ENCODE measurements around the gene SOCS1. TPM values are rescaled to one million over a fixed set of nuclear protein-coding genes. Genes with fewer than 3 reads are reported as not detected.

The SOCS1 gene
- total and polyA plus RNA-seq, 11 donors, result 0.63 to 14.8 (median 2.9) TPM

DNA sequence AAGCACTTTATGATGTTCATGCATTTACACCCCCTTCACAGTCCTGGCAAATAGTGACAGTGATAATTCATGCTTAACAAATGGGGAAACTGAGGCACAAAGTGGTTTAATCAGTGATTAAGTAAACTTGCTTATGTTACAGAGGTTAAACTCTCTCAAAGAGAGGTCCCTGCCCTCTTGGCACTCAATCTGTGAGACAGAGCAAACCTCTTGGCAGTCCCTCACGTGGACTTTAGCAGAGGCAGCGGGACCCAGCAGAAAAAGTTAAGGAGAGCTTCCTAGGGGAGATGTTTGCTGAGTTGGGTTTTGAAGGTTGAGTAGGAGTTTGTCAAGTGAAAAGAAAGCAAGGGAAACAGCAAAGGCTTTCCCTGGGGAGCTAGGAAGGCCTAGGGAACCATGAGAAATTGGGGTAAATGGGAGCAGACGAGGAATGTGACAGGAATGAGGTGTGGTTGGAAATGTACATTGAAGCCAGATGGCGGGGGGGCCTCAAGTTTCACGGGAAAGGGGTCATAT, 10.7 kb downstream of the SOCS1 start:
- Histone ChIP-seq H3K4me1 (peaks cover 0 to 23% (median 0%) of the 10 kb centered on the region in 12 donors), H3K4me3 (no peak overlapping the region), H3K27ac (no peak overlapping the region), H3K36me3 (no peaks in the 10 kb centered on the region), H3K27me3 (no peaks in the 10 kb centered on the region), H3K9me3 (no peaks in the 10 kb centered on the region)
- TF ChIP-seq, protein P1, sequence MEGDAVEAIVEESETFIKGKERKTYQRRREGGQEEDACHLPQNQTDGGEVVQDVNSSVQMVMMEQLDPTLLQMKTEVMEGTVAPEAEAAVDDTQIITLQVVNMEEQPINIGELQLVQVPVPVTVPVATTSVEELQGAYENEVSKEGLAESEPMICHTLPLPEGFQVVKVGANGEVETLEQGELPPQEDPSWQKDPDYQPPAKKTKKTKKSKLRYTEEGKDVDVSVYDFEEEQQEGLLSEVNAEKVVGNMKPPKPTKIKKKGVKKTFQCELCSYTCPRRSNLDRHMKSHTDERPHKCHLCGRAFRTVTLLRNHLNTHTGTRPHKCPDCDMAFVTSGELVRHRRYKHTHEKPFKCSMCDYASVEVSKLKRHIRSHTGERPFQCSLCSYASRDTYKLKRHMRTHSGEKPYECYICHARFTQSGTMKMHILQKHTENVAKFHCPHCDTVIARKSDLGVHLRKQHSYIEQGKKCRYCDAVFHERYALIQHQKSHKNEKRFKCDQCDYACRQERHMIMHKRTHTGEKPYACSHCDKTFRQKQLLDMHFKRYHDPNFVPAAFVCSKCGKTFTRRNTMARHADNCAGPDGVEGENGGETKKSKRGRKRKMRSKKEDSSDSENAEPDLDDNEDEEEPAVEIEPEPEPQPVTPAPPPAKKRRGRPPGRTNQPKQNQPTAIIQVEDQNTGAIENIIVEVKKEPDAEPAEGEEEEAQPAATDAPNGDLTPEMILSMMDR (IDR thresholded peaks at IDR 0.05), result no peak
- no peak for TF ChIP-seq POLR2A (IDR thresholded peaks at IDR 0.05)
- DNase-seq, result no peak
- no peak for ATAC-seq
- intact Hi-C loops (cut with DNase I), result loop anchor here in 1 of 10 donors (10.0 kb wide), 1 partner anchor 80 kb away; no protein-coding TSS in a partner anchor
- 82 to 87% (median 85%) methylated on average over 5 of the region's 5 CpGs for WGBS, 4 donors

DNA sequence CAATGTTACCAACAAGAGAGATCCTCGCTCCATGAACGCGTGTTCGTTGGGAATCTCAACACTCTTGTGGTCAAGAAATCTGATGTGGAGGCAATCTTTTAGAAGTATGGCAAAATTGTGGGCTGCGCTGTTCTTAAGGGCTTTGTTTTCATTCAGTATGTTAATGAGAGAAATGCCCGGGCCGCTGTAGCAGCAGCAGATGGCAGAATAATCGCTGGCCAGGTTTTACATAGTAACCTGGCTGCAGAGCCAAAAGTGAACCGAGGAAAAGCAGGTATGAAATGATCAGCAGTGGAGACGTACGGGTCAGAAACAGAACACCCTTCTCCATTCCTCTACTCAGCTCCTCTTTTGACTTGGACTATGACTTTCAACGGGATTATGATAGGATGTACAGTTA, 13.3 kb downstream of the SOCS1 start:
- DNase-seq, result no peak
- Histone ChIP-seq H3K36me3 (no peaks in the 10 kb centered on the region), H3K4me3 (no peak overlapping the region), H3K4me1 (peaks cover 0 to 29% (median 0%) of the 10 kb centered on the region in 12 donors), H3K9me3 (no peaks in the 10 kb centered on the region), H3K27me3 (no peaks in the 10 kb centered on the region), H3K27ac (no peak overlapping the region)
- intact Hi-C loops (cut with DNase I), result loop anchor here in 1 of 10 donors (10.0 kb wide), 1 partner anchor 78 kb away; no protein-coding TSS in a partner anchor
- no peak for ATAC-seq
- TF ChIP-seq POLR2A (IDR thresholded peaks at IDR 0.05), result no peak
- TF ChIP-seq, protein P1 (IDR thresholded peaks at IDR 0.05), result no peak
- 76 to 81% (median 78%) methylated on average over 12 of the region's 12 CpGs for WGBS, 4 donors

DNA sequence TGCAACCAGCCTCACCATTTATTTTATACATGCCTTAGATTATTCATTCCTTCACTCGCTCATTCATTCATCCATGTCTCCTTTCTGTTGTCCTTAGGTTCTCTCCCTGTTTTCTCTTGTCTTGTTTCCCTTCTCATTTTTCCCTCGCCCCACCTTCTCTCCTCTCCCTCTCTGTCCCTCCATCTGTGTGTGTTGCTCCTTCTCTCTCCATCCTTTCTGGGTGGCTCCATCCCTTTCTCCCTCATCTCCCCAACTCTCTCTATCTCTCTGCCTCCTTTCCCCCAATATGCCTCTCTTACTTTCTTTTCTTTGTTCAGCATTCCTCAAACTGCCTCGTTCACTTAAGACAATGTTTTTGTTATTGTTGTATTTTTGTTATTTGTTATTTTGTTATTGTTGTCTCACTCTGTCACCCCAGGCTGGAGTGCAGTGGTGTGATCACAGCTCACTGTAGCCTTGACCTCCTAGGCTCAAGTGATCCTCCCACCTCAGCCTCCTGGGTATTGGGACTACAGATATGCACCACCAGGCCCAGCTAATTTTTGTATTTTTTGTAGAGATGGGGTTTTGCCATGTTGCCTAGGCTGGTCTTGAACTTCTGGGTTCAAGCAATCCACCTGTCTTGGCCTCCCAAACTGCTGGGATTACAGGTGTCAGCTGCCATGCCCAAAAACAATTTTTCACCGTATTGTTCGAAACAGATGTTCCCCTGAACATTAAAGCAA, 14.4 kb downstream of the SOCS1 start:
- intact Hi-C loops (cut with DNase I), result loop anchor here in 1 of 10 donors (10.0 kb wide), 1 partner anchor 77 kb away; no protein-coding TSS in a partner anchor
- Histone ChIP-seq H3K4me1 (peaks cover 0 to 29% (median 0%) of the 10 kb centered on the region in 12 donors), H3K27ac (peak overlapping the region in 6 of 12 donors; percentile 75 to 85 (median 76)), H3K27me3 (no peaks in the 10 kb centered on the region), H3K4me3 (no peak overlapping the region), H3K9me3 (no peaks in the 10 kb centered on the region), H3K36me3 (no peaks in the 10 kb centered on the region)
- TF ChIP-seq POLR2A (IDR thresholded peaks at IDR 0.05), result no peak
- TF ChIP-seq, protein P1 (IDR thresholded peaks at IDR 0.05), result no peak
- DNase-seq (no peak), ATAC-seq (no peak)
- WGBS, 4 donors, result 91 to 92% (median 91%) methylated on average over 5 of the region's 5 CpGs

Measured in heart left ventricle (tissue), 16 donors.